WTC11 (cell line): ENCODE results near the gene PRCD. TPM values are rescaled to one million over a fixed set of nuclear protein-coding genes. Genes with fewer than 3 reads are reported as not detected.

Experiments
- ATAC-seq: fragments of 200-7000 bp; cut with Tn5 transposase; 2 replicates; pipeline ENCODE4 v1.10.0; 2021; ENCODE audit warnings: mild to moderate bottlenecking, moderate library complexity
- CTCF ChIA-PET: fragments of 300-600 bp; sonication (Branson Sonifier 250); formaldehyde crosslinking; loops from one replicate; lab custom pipeline; 2021; ENCODE audit warnings: antibody characterized with exemption; lab: Charles Lee
- POLR2A ChIA-PET: fragments of 350-600 bp; sonication (Branson Sonifier 250); formaldehyde crosslinking; loops from one replicate; lab custom pipeline; 2021; ENCODE audit warnings: antibody characterized with exemption; lab: Charles Lee
- DNase-seq: peaks from one replicate; pipeline ENCODE4 v3.0.0; 2021; ENCODE audit warnings: low spot score
- H3K27ac Mint-ChIP-seq: 2 replicates; pipeline ENCODE4 v1.8.0; 2021; ENCODE audit warnings: mixed read lengths
- H3K27me3 Mint-ChIP-seq: 2 replicates; pipeline ENCODE4 v1.8.0; 2021; ENCODE audit warnings: low read depth, mild to moderate bottlenecking, moderate library complexity, mixed read lengths
- H3K36me3 Mint-ChIP-seq: 2 replicates; pipeline ENCODE4 v1.8.0; 2021; ENCODE audit warnings: mixed read lengths
- H3K4me1 Mint-ChIP-seq: 2 replicates; pipeline ENCODE4 v1.8.0; 2022; ENCODE audit warnings: mixed read lengths
- H3K4me3 Mint-ChIP-seq: 2 replicates; pipeline ENCODE4 v1.8.0; 2021; ENCODE audit warnings: mild to moderate bottlenecking, moderate library complexity, mixed read lengths
- H3K9me3 Mint-ChIP-seq: 2 replicates; pipeline ENCODE4 v1.8.0; 2021; ENCODE audit warnings: mixed read lengths
- ERG ChIP-seq: fragments of 250-450 bp; sonication (Bioruptor Pico); IDR thresholded peaks from 2 replicates; pipeline ENCODE4 v1.8.0; 2021; ENCODE audit warnings: mild to moderate bottlenecking
- ZNF317 ChIP-seq: sonication (generic); formaldehyde crosslinking; IDR thresholded peaks from 2 replicates; pipeline ENCODE4 v1.8.1; 2023; ENCODE audit warnings: low read depth, mild to moderate bottlenecking, moderate library complexity, missing genetic modification reagents, borderline replicate concordance
- total RNA-seq: library from RNA; stranded (reverse); gene quantifications from 3 replicates; pipeline ENCODE4 v1.2.3, GENCODE V29; 2021

The PRCD gene
- total RNA-seq, 1 experiment from 2014 or later: 2.7 TPM

- Mint-ChIP-seq H3K27ac (no peak overlapping the region), H3K27me3 (peaks cover 6% of the 10 kb centered on the region), H3K36me3 (no peaks in the 10 kb centered on the region), H3K4me3 (no peak overlapping the region), H3K4me1 (0 out of 2 replicates have a peak, but pooled peaks cover 2% of the 10 kb centered on the region), H3K9me3 (0 out of 2 replicates have a peak, but pooled peaks cover 3% of the 10 kb centered on the region)
- DNase-seq (no peak), ATAC-seq (no peak)
- TF ChIP-seq ERG (CRISPR knock-in tag) (no peak), ZNF317 (CRISPR knock-in tag) (no peak)
- POLR2A ChIA-PET: no interaction called here
- CTCF ChIA-PET: interaction anchor here (0.6 to 2.2 kb wide), 5 partner anchors 9 to 477 kb away, joined by 3 to 9 read pairs (median 5); partner anchors contain the start of gene ST6GALNAC2
These were observed 54.8 kb downstream of the PRCD start for GRCh38 chr17:76594690-76595089.

Other genes with a start within 250 kb of the PRCD start
- 1.5 to 3.2 TPM (median 2.7 TPM) in 3 replicates for gene QRICH2, start 231.8 kb upstream of the PRCD start, total RNA-seq
- 50.0 to 56.5 TPM (median 52.3 TPM) in 3 replicates for gene PRPSAP1, start 186.1 kb upstream of the PRCD start, total RNA-seq
- 2.5 to 2.9 TPM (median 2.8 TPM) in 3 replicates for gene SPHK1, start 155.4 kb upstream of the PRCD start, total RNA-seq
- gene UBE2O, start 86.9 kb upstream of the PRCD start, total RNA-seq: 57.1 to 68.9 TPM (median 59.6 TPM) in 3 replicates
- gene AANAT, start 72.4 kb upstream of the PRCD start, total RNA-seq: 0.17 to 0.57 TPM in 2 of 3 replicates, not detected in the other
- 28.6 to 33.0 TPM (median 31.5 TPM) in 3 replicates for gene RHBDF2, start 38.6 kb upstream of the PRCD start, total RNA-seq
- 3.6 to 5.3 TPM (median 5.1 TPM) in 3 replicates for gene CYGB, start 2.3 kb upstream of the PRCD start, total RNA-seq
- gene ST6GALNAC2, start 45.8 kb downstream of the PRCD start, total RNA-seq: 0.30 TPM in 1 of 3 replicates, not detected in the others
- 0.13 to 0.37 TPM (median 0.16 TPM) in 3 replicates for gene ST6GALNAC1, start 103.7 kb downstream of the PRCD start, total RNA-seq
- gene MXRA7, start 170.9 kb downstream of the PRCD start, total RNA-seq: 46.5 to 53.7 TPM (median 48.2 TPM) in 3 replicates
- gene JMJD6, start 186.6 kb downstream of the PRCD start, total RNA-seq: 20.3 to 23.8 TPM (median 21.6 TPM) in 3 replicates
- 43.3 to 48.5 TPM (median 48.3 TPM) in 3 replicates for gene METTL23, start 186.8 kb downstream of the PRCD start, total RNA-seq
- 355 to 410 TPM (median 407 TPM) in 3 replicates for gene SRSF2, start 197.3 kb downstream of the PRCD start, total RNA-seq
- 16.6 to 26.4 TPM (median 24.1 TPM) in 3 replicates for gene MFSD11, start 198.1 kb downstream of the PRCD start, total RNA-seq